ENCODE measurements around the gene SPZ1.
"Not testable (repeated sequence)": the region's sequence is repeated elsewhere in the genome, so short reads cannot be mapped to it uniquely, and the experiment has no call there.

Gene SPZ1

GRCh38 chr5:80300125-80300524 lies 19.7 kb upstream of the SPZ1 start:
- Histone ChIP-seq H3K4me2 (ENCODE audit: low read depth, low read length) (no peak overlapping the region), H3K79me2 (ENCODE audit: low read length) (no peaks in the 10 kb centered on the region), H3K9me2 (replicated peaks; ENCODE audit: insufficient read depth, low read length) (no peaks in the 10 kb centered on the region), H3K36me3 (replicated peaks; ENCODE audit: insufficient read depth, low read length) (no peaks in the 10 kb centered on the region), H3F3A (ENCODE audit: insufficient read depth, low read length) (no peaks in the 10 kb centered on the region), H3K9ac (ENCODE audit: low read length) (no peak overlapping the region), H3K4me1 (ENCODE audit: low read length) (no peaks in the 10 kb centered on the region), H3K27me3 (replicated peaks; ENCODE audit: insufficient read depth, low read length) (no peaks in the 10 kb centered on the region), H3K4me3 (ENCODE audit: low read length) (no peak overlapping the region), H3K27ac (ENCODE audit: low read length) (no peak overlapping the region), H3K9me3 (replicated peaks; ENCODE audit: insufficient read depth, low read length) (no peaks in the 10 kb centered on the region), H2AFZ (ENCODE audit: low read length) (no peak overlapping the region), H4K20me1 (ENCODE audit: insufficient read depth, low read length) (no peaks in the 10 kb centered on the region)
- DNase-seq: no peak
- TF ChIP-seq EZH2phosphoT487 (IDR thresholded peaks at IDR 0.05; ENCODE audit: low read length): no peak
- TF ChIP-seq EZH2 (optimal IDR thresholded peaks at IDR 0.05; ENCODE audit: low read depth, low read length): no peak
- no peak for TF ChIP-seq CTCF (IDR thresholded peaks at IDR 0.05; ENCODE audit: low read length)

- not testable (repeated sequence) for H3K4me1 ChIP-seq (ENCODE audit: low read length); H3K27me3 ChIP-seq (replicated peaks; ENCODE audit: insufficient read depth, low read length); H3K9me3 ChIP-seq (replicated peaks; ENCODE audit: insufficient read depth, low read length); H3K9ac ChIP-seq (ENCODE audit: low read length); H4K20me1 ChIP-seq (ENCODE audit: insufficient read depth, low read length); H3K4me3 ChIP-seq (ENCODE audit: low read length); DNase-seq; H2AFZ ChIP-seq (ENCODE audit: low read length); H3K9me2 ChIP-seq (replicated peaks; ENCODE audit: insufficient read depth, low read length); H3K36me3 ChIP-seq (replicated peaks; ENCODE audit: insufficient read depth, low read length); H3K4me2 ChIP-seq (ENCODE audit: low read depth, low read length); H3K79me2 ChIP-seq (ENCODE audit: low read length); H3F3A ChIP-seq (ENCODE audit: insufficient read depth, low read length); H3K27ac ChIP-seq (ENCODE audit: low read length)
These were observed 19.0 kb upstream of the SPZ1 start for GRCh38 chr5:80300796-80301195.

- not testable (repeated sequence) for H3K9me2 ChIP-seq (replicated peaks; ENCODE audit: insufficient read depth, low read length); H3K27me3 ChIP-seq (replicated peaks; ENCODE audit: insufficient read depth, low read length); H3K36me3 ChIP-seq (replicated peaks; ENCODE audit: insufficient read depth, low read length); H3K9me3 ChIP-seq (replicated peaks; ENCODE audit: insufficient read depth, low read length); H3K9ac ChIP-seq (ENCODE audit: low read length); H3K4me2 ChIP-seq (ENCODE audit: low read depth, low read length); H3K4me1 ChIP-seq (ENCODE audit: low read length); H3F3A ChIP-seq (ENCODE audit: insufficient read depth, low read length); H3K4me3 ChIP-seq (ENCODE audit: low read length); H2AFZ ChIP-seq (ENCODE audit: low read length); H4K20me1 ChIP-seq (ENCODE audit: insufficient read depth, low read length); DNase-seq; H3K27ac ChIP-seq (ENCODE audit: low read length); H3K79me2 ChIP-seq (ENCODE audit: low read length)
These were observed 18.5 kb upstream of the SPZ1 start for GRCh38 chr5:80301342-80301741.

- H2AFZ ChIP-seq (ENCODE audit: low read length): no peak overlapping the region
- no peak overlapping the region for H3K4me3 ChIP-seq (ENCODE audit: low read length)
- no peak for TF ChIP-seq EZH2phosphoT487 (IDR thresholded peaks at IDR 0.05; ENCODE audit: low read length)
- TF ChIP-seq CTCF (IDR thresholded peaks at IDR 0.05; ENCODE audit: low read length): no peak
- no peak for TF ChIP-seq EZH2 (optimal IDR thresholded peaks at IDR 0.05; ENCODE audit: low read depth, low read length)
- no peaks in the 10 kb centered on the region for H3K9me2 ChIP-seq (replicated peaks; ENCODE audit: insufficient read depth, low read length)
- no peak overlapping the region for H3K27ac ChIP-seq (ENCODE audit: low read length)
- no peak overlapping the region for H3K9ac ChIP-seq (ENCODE audit: low read length)
- no peaks in the 10 kb centered on the region for H3K9me3 ChIP-seq (replicated peaks; ENCODE audit: insufficient read depth, low read length)
- no peaks in the 10 kb centered on the region for H4K20me1 ChIP-seq (ENCODE audit: insufficient read depth, low read length)
- DNase-seq: no peak
- H3K4me1 ChIP-seq (ENCODE audit: low read length): no peaks in the 10 kb centered on the region
- no peaks in the 10 kb centered on the region for H3K79me2 ChIP-seq (ENCODE audit: low read length)
- no peaks in the 10 kb centered on the region for H3K27me3 ChIP-seq (replicated peaks; ENCODE audit: insufficient read depth, low read length)
- no peaks in the 10 kb centered on the region for H3F3A ChIP-seq (ENCODE audit: insufficient read depth, low read length)
- no peaks in the 10 kb centered on the region for H3K36me3 ChIP-seq (replicated peaks; ENCODE audit: insufficient read depth, low read length)
- no peak overlapping the region for H3K4me2 ChIP-seq (ENCODE audit: low read depth, low read length)
These were observed 17.2 kb upstream of the SPZ1 start for GRCh38 chr5:80302636-80303035.

Measured in MM.1S (cell line).